HTERT RPE-1 (cell line): ENCODE data around the gene LSM11.
"Not testable (repeated sequence)": the region's sequence is repeated elsewhere in the genome, so short reads cannot be mapped to it uniquely, and the experiment has no call there.

Experiments
- in situ Hi-C: fragments of 300-500 bp; cut with MboI; formaldehyde crosslinking; loops from 4 replicates; pipeline ENCODE4 v1.14.3; 2020; ENCODE audit warnings: low sequenced_read_pairs

LSM11 gene

DNA sequence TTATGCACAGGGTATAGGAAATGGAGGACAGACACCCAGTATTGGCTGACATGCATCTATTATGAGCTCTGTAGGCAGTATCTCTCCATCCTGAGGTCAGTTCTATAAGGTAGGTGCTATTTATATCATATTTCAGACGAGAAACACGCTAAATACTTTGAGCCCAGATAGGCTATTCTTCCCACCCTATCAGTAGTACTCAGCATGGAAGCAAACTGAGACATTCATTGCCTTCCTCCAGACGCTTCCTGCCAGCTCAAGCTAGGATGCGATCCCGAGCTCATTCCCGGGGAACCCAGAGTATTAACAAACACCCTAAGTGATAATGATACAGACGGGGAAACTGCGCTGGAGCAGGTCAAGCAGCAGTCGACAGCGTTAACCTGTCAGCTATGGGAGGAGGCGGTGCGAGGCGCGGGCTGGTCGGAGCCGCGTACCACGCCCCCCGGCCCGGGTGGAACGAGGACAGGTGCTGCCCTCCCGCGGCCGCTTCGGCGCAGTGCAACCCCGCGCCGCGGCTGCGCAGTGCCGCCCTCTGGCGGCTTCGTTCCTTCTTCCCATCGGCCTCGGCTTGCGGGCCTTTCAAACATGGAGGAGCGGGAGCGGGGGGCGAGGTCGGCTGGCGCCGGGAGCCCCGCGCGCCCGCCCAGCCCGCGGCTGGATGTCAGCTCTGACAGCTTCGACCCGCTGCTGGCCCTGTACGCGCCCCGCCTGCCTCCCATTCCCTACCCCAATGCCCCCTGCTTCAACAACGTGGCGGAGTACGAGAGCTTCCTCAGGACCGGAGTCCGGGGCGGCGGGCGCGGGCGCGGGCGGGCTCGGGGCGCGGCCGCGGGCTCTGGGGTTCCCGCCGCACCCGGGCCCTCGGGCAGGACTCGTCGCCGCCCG, at the start of gene LSM11:
Gene LSM11 (plus strand): TSS at position 550 of the 888 bp plus-strand sequence. CDS start 39 bp downstream, at position 589.
- in situ Hi-C loops: no loop called here

GRCh38 chr5:157693816-157694215, 49.7 kb upstream of the LSM11 start:
- in situ Hi-C loops: not testable (repeated sequence)

GRCh38 chr5:157696154-157696553, 47.4 kb upstream of the LSM11 start:
- in situ Hi-C loops: not testable (repeated sequence)

DNA sequence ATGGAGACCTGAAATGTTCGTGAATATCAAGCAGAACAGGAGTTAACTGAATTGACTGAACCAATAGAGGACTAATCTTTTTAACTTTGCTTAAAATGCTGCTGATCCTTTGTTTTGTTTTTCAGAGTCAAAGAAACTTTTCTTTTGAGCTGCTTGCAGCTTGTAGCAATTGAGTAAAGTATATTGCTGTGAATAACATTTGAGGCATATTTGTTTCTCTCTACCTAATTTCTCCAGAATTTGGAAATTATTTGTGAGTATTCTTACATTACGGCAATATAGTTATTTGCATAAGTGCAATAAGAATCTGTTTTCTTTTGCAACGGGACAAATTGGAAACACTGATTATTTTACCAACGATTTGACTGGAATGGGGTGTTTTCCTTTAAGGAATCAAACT, 44.8 kb upstream of the LSM11 start:
- in situ Hi-C loops: not testable (repeated sequence)

DNA sequence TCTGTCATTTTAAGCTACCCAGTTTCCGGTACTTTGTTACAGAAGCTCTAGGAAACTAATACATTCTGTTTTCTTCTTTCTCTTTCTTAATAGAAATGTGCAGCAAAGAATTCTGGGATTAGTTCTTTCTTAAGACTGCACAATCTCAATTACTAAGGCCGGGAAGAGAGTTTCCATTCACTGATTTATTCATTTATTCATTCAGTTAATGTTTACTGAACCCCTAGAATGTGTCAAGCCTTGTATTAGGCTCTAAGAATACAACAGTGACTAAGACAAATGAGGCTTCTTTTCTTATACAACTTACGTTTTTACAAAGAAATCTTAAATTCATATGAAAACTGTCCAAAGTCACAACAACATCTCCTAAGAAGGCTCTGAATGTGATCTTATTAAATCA, 39.8 kb upstream of the LSM11 start:
- in situ Hi-C loops: no loop called here

- in situ Hi-C loops: no loop called here
Measured at GRCh38 chr5:157708866-157709265, 34.6 kb upstream of the LSM11 start.

DNA sequence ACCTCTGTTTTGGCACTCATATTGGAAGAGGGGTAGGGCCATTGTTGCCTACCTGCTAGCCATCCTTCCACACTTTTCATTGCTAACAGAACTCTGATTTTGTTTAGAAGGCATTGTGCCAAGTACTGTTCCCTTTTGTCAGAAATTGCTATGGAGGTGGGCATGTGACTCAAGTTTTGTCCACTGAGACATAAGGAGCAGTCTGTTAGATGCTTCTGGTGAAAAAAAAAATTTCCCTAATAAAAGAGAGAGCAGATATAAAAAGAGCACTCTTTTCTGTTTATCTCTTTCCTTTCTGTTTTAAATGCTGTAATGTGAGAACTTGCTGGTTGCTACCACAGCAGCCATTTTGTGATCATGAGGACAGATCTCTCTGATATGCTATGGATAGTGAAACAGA, 34.2 kb upstream of the LSM11 start:
- in situ Hi-C loops: no loop called here

DNA sequence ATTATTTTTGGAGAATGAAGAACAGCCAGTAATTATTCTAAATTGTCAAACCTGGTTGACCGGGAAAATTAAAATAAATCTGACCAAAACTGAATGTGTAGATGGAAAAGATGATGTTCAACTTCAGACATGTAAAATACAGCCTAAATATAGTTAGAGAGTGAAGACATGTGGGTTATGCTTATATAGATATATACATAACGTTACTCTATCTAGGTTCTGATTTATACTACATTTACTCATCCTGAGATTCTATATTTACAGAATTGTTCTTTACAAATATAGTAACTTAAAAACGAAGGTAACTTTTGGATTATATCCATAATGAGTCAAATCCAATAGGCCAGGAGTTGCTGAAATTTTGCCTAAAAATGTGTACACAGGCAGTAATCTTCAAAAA, 33.1 kb upstream of the LSM11 start:
- in situ Hi-C loops: no loop called here

GRCh38 chr5:157710882-157711281, 32.6 kb upstream of the LSM11 start:
- in situ Hi-C loops: no loop called here

DNA sequence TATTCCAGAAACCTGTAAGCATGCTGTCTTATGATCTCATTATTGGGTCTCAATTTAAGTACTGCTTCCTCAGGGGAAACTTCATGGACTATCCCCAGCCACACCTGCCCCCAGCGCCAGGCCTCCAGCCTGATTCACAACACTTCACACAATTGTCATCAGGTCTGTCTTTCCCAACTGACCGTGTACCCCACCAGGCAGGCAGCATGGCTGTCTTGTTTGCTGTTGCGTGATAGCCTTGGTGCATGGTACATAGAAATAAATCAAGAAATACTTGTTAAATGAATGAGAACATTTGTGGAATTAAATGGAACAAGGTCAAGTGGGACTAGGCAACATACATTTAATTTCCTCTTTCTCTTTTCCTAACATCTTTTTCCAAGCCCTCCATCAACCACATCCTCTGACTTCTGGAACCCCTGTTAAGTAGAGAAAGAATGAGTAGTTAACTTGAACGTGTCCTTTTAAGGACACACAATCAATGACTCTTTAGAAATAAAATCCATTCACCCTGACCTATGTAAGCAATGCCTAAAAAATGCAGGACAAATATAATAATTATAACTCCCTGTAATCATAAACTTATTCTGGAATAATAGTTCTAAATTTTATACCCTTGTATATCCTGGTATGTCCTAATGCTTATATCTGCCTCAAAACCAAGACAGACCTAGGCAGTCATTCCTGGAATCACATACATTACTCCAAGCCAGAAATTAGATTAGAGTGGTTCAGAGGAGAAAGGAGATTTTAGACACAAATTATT, 29.5 kb upstream of the LSM11 start:
- in situ Hi-C loops: no loop called here

DNA sequence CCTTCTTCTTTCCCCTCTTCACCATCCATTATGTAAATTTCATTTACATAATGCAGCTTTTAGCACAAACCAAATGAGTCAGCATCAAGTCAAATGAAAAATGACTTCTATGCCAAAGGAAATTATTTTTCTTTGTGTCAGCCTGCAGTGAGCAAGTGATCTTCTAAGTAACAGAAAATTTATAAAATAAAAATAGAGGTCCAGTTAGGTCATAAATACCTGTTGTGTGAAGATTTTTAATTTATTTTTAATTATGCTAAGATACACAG, 29.0 kb upstream of the LSM11 start:
- in situ Hi-C loops: no loop called here

DNA sequence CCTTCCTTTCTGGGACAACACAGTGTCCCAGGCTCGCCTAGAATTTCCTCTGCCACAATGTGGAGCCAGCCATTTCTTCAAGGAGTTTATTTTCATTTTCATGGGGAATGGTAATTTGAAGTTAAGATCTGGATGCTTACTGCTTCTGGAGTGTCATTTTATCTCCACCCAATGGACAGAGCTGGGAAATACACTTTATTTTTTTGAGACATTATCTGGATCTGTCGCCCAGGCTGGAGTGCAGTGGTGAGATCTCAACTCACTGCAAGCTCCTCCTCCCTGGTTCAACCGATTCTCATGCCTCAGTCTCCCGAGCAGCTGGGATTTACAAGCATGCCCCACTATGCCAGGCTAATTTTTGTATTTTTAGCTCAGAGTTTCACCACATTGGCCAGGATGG, 25.0 kb upstream of the LSM11 start:
- in situ Hi-C loops: no loop called here

DNA sequence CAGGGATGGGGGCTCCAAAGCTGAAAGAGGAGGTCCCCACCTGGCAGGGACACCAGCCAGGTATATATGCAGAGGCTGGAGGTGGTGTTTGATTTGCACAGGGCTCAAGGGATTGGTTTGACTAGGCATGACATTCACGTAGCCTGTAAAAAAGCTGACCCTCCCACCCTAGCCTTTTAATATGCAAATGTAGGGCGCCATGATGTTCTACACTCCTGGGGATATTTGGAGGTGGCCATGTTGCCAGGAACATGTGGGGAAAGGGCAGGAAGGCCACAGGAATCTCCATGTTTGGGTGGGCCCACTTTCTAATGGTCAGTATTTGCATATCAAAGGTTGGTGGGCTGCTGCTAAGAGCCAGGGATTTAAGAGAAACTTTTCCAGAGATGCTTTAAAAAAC, 24.3 kb upstream of the LSM11 start:
- in situ Hi-C loops: no loop called here

DNA sequence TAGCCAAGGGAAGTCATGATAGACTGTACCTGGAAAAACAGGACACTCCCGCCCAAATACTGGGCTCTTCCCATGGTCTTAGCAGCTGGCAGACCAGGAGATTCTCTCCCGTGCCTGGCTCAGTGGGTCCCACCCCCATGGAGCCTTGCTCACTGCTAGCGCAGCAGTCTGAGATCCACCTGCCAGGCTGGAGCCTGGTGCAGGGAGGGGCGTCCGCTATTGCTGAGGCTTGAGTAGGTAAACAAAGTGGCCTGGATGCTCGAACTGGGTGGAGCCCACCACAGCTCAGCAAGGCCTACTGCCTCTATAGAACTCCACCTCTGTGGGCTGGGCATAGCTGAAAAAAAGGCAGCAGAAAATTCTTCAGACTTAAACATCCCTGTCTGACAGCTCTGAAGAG, 22.4 kb upstream of the LSM11 start:
- in situ Hi-C loops: no loop called here

DNA sequence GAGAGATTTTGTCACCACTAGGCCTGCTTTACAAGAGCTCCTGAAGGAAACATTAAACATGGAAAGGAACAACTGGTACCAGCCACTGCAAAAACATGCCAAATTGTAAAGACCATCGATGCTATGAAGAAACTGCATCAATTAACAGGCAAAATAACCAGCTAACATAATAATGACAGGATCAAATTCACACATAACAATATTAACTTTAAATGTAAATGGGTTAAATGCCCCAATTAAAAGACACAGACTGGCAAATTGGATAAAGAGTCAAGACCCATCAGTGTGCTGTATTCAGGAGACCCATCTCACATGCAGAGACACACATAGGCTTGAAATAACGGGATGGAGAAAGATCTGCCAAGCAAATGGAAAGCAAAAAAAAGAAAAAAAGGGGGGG, 20.6 kb upstream of the LSM11 start:
- in situ Hi-C loops: not testable (repeated sequence)

- in situ Hi-C loops: not testable (repeated sequence)
Measured at GRCh38 chr5:157726607-157727006, 16.9 kb upstream of the LSM11 start.

DNA sequence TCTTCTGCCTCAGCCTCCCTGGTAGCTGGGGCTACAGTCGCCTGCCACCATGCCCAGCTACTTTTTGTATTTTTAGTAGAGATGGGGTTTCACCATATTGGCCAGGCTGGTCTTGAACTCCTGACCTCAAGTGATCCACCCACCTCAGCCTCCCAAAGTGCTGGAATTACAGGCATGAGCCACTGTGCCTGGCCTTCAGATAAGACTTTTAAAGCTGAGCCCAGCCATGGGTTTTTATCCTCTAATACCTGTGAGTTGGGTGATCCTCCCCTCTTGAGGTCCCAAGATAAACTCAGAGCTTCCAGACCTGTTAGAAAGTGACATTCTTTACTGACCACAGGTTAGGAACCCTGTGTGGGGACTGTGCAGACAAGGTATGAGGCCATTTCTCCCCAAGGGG, 15.7 kb upstream of the LSM11 start:
- in situ Hi-C loops: not testable (repeated sequence)

- in situ Hi-C loops: no loop called here
Measured at GRCh38 chr5:157729858-157730257, 13.7 kb upstream of the LSM11 start.

DNA sequence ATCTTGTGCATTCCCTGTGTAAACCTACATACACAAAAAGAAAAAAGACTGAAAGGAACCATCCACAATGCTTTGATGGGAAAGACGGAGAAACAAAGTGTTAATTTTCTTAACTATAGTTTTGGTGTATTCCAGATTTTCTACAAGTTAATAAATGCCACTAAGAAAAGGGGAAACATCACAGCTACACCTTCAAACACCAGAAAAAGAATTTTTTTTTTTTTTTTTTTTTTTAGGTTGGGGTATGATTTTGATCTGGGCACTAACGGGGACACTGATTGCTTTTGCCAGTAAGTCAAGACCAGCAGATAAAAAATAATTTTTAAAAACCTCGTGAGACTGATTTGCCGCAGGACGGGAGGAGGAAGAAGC, 12.6 kb upstream of the LSM11 start:
- in situ Hi-C loops: no loop called here

GRCh38 chr5:157731272-157732129, 12.0 kb upstream of the LSM11 start, which contains the start of gene THG1L:
Gene THG1L, plus strand, starts transcription at chr5:157731420. Its CDS starts 21 bp downstream, at chr5:157731441.
- in situ Hi-C loops: no loop called here

DNA sequence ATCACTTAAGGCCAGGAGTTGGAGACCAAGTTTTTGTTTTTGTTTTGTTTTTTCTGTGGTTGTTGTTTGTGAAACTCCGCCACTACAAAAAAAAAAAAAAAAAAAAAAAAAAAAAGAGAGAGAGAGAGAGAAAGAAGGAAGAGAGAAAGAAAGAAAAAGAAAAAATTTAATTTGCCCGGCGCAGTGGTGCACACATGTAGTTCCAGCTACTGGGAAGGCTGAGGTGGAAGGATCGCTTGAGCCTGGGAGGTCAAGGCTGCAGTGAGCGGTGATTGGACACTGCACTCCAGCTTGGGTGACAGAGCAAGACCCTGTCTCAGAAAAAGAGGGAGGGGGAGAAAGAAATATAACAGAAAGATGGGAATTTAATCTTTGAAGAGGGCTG, 11.4 kb upstream of the LSM11 start:
- in situ Hi-C loops: no loop called here
